ENCODE data around the gene MYL11.

GRCh38 chr16:30356401-30357084 lies 18.1 kb upstream of the MYL11 start:
- TF ChIP-seq CTCF (IDR thresholded peaks at IDR 0.05; ENCODE audit: insufficient read depth, low read length, poor library complexity, severe bottlenecking) (no peak), EZH2phosphoT487 (conservative IDR thresholded peaks at IDR 0.05; ENCODE audit: low read length) (no peak)
